Stimulated activated CD8-positive, alpha-beta memory T cell treated with anti-CD3 and anti-CD28 coated beads, Interleukin-12 subunit alpha, Interleukin-12 subunit beta, amount 100 ng/mL, for 1 hour (primary cell): ENCODE results near the gene C1orf74.

Experiments used
- DNase-seq: peaks from one replicate; pipeline ENCODE4 v3.0.0-alpha.2; 2020; ENCODE audit warnings: low read depth

The C1orf74 gene

DNA sequence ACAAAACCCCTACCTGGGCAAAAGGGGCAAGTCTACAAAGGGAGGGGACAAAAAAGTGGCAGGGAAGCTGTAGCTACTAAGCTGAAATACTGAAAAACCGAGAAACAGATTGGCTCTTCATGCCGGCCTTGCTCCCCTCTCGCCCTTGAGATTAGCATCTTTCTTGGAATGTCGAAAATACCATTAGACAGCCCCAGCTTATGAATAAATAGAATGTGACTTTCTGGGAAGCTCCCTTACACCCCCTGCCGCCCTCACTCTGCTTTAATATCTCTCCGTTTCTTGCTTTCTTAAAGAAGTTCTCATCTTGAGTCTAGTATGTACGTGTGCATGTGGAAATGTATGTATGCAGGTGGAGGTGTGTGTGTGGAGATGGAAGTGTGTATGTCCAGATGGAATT is 14.4 kb downstream of the C1orf74 start:
- no peak for DNase-seq

DNA sequence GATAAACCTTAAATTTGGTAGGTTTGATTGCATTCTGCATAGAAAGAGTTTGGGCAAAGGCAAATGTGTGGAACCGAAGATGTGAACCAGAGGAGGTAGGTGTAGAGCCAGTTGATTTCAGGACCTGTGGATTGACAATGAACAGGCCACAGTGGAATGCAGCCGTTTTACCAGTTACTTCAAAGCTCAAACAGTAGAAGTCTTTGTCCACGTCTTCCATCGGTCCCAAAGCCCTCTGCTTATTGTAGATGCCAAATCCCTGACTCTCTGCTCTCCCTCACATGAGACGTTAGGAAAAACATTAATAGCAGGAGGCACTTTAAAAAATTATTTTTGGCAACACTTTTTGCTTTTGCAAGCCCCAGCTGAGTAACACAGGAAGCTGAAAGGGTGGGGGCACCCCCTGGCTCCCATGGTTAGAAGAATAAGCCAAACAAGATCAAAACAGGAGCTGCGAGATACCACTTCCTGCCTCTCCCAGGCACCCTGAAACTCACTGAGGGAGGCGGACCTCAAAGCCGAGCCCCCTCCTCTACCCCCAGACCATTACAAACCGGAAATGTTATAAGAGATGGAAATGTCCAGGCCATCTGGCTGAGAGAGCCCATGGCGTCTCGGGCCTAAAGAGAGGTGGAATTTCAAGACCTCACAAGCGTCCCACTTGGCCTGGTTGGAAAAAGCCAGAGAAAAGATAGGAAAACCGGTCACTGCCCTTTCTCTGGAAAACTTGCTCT is 15.0 kb downstream of the C1orf74 start:
- peak; percentile 53 for DNase-seq

DNA sequence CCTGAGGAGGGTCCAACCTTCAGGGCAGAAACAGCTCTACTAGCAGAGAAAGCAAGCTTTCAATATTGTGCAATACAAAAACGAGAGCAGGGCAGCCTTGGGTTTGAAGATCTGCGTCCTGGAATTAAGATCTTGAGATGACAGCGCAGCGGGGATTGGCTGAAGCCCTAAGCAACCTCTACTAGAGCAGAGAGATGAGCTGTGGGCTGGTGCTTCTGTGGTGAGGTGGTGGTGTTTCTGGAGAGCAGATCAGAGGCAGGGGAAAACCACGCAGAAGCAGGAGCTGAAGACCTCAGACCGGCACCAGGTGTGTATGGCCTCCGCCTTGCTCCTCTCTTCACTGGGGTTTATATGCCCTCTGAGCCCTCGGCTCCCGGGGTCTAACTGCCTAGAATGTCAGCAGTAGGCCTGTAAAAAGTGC is 16.0 kb downstream of the C1orf74 start:
- DNase-seq, result peak; percentile 64

DNA sequence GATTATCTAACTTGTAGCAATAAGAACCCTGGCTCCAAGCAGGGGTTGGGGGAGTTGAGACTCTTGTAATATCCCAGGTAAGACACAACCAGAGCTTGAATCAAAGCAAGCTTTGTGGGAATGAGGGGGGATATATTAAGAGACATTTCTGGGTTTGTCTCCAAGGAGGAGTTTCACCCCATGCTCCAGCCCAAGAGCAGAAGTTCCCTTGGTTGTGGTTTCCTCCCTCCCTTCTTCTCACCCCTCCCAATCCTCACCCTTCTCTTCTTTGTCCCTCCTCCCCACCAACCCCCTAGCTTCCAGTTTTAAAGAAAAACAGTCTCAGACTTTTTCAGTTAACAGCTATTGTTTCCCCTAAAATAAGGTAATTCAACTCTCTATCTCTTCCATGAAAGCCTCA is 16.7 kb downstream of the C1orf74 start:
- DNase-seq, result no peak

DNA sequence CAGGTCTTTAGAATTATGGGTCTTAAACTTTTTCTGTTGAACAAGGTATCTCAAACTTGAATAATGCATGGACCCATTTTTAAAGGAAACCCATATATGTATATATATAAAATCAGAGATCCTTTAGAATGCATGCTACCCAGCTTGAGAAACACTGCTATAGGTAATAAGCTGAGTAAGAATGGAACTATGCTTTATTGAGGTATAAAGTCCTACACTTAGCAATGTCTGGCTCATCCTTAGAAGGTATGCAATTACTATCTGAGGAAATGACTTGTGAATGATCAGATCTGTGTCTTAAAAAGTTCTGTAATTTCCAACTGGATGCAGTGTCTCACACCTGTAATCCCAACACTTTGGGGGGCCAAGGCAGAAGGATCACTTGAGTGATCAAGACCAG is 17.3 kb downstream of the C1orf74 start:
- DNase-seq, result no peak

DNA sequence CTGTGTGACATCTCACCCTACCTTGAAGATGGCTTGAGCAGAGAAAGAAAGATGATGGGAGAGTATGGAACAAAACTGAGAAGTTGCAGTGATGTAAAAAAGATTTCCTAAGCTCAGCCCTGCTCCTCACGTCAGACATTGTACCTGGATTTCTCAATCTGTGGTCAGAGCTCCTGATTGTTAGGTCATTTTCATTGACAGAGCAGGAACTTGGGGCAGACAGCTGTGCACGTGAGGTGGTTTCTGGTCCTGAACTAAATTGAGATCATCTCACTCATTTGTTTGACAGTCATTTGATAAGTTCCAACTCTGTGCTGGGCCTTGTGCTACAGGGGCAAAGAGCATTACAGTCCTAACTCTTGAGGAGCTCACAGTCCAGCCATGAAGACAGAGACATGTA is 18.3 kb downstream of the C1orf74 start:
- DNase-seq, result no peak

DNA sequence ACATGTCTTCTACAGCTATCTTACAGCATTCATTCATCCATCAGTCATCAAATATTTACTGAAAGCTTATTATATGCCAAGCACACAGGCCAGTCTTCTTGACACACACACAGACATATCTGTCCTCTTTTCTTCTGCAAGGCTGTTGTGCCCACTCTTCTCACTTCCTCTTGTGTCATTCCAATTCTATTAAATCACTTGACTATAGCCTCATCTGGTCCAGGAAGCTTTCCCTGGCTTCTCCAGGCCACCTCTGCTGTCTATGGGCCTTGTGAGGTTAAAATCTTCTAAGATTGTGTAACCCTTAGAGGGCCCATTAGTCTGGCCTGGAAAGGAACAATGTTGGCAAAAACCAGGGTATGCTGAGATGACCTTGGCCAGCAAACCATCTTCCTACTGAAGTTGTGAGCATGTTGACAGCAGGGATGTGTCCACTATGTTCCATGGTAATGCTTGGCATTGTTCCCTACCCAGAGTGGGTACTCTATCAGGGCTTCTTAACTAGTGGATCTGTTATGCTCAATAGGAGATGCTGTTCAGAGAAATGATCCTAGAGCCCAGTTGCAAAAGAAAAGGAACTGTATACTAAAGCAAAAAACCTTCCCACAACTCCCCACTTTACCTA is 23.2 kb downstream of the C1orf74 start:
- DNase-seq, result no peak

DNA sequence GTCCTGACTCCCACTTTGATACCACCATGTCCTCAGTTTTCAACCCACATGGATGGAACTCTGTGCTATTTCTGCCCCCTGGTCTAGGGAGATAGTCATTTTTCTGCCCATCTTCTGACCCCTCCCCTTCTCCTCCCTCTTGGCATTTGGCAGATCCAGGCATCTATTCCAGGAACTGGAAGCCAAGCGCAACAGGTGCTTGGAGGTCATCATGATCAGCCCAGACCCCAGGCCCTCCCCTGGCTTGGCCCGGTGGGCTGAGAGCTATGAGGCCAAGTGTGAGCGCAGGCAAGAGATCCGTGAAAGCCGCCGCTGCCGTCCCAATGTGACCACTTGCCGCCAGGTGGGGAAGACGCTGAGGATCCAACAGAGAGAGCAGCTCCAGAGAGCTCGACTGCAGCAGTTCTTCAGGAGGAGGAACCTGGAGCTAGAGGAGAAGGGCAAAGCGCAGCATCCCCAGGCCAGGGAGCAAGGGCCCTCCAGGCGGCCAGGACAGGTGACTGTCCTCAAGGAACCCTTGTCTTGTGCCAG is 24.5 kb downstream of the C1orf74 start:
- DNase-seq, result no peak

DNA sequence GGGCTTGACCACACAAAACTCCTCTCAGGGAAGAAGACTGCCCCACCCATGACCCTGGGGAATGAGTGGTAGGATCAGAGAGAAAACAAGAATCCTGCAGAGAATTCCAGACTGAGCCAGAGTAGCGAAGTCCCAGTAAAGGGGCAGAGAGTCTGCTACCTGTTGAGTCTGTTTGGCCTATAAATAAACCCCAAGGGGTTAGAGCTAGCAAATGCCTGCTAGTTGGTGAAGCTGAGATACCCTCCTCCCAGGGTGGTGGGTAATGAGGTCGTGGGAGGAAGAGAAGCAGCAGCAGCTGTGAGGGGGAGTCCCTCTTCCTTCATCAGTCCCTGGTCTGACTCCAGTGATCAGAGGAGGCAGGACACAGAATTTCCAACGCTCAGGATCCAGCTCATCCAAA is 26.0 kb downstream of the C1orf74 start:
- DNase-seq, result no peak

DNA sequence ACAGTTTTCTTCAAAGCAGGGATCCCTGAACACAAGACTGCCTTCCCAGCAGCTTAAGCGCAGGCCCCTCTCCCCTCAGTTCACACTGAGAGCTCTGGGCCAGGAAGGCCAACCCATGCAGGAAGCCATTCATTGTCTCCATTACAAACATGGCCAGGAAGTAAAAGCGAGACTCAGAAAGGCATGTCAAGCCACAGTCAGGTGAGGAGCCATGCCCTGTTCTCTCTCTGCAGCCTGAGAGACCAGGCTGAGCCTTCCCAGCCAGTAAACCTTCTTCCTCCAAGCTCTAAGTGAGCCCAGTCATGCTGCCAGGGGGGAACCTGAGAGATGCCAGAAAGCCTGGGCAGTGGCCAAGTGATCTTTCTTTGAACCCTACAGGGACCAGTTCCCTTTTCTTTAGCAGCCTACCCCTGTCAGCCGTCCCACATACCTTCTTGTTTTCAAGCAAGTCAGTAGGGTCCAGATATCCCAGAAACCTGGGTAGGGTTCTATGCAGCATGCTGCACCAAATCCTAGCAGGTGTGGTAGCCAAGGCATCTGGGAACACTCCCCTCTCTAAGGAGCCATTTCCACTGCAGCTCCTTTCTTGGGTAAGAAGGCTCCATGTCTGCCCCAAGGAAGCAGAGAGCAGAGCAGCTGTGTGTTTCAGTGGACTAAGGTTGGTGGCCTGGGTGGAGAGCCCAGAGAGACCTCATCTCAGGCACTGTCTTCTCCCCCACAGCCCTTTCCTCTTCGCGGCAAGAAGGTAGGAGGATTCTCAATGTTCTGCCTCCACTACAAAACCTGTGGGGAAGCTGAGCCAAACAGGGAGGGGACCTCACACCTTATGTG is 27.5 kb downstream of the C1orf74 start:
- no peak for DNase-seq

DNA sequence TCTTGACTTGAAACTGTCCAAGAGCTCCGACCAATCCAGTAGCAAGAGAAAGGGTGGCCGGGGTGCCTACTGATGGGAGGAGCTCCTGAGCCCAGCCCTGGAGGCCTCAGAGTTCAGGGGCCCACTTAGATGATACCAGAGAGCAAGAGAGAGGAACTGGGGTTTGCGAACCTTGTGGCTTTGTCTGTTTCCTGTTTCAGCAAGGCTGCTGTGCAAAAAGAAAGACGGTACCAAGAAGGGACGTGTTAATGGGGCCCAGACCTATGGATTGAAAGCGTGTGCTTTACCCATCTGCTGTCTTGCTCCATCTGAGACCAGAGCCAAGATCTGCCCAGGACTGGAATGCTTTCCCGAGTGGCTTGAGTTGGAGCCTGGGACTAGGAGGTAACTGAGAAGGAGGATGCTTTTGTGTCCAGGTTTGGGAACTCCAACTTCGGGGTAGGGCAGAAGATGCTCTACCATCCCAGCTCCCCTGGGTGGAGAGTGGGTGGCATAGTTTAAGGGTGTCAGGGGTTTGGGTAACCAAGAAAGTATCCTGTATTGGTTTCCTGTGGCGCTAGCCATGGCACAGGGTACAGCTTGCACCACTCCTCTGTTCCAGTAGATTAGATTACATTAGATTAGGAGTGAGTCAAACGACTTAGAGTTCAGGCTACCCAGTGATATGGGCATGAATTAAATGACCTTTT is 28.3 kb downstream of the C1orf74 start, which contains the start of gene TRAF3IP3:
Gene TRAF3IP3 (plus strand): TSS at position 128 of the 689 bp plus-strand sequence. CDS start 3,987 bp downstream, outside the sequence.
- DNase-seq, result peak; percentile 64

DNA sequence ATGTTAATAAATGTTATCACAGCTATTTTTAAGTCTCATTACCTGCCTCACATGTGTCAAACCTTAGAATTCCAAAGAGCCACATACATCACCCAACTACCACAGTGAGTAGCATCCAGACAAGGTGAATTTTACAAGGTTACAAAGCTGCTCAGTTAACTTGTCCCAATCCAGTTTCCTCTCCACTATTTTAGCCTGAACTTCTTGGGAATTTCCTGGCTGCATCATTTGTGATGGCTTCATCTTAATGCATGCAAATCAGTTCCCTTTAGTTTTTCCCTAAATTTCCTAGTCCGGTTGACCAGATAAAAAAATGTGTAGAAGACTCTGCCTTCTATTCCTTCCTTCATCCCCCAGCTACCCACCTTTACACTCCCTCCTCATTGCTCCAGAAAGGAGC is 29.1 kb downstream of the C1orf74 start:
- DNase-seq, result no peak

DNA sequence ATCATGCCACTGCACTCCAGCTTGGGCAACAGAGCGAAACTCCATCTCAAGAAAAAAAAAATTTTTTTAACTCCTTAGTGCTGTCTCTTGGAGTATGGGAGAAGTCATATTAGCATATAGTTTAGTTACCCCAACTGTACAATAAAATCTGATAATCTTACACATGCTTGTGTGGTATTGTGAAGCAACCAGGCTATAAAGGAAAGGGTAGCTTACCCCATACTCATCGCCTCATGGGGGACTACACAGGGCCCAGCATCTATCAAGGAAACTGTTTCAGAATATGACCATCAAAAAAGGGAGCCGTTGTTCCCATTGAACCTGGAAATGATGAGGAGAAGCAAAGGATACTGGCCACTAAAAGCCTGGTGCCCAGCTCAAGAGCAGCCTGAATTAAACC is 31.5 kb downstream of the C1orf74 start:
- DNase-seq, result no peak

DNA sequence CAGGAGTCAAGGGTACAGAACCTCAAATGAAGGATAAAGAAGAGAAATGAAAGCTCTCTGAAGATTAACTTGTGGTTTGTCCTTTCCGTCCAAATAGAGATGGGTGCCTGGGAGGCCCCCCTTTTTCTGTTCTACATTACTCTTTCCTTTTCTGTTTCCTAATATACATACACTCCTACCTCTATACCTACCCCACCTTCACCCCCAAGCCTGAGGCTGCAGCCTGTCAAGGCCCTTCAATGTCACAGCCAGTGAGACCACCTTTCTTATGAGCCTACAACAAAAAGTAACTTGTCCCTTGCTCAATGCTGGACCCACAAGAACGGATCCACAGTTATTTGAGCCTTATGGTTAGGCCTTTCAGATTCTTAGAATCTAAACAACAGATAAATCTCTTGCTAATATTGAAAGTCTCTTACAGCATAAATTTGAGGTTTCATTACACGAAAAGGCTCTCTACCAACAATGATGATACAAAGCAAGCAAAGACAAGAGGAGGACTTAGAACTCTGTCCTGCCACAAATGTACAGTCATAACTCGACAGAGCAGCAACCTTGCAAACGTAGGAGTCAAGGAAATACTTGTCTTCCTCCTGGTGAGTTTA is 32.6 kb downstream of the C1orf74 start:
- no peak for DNase-seq

DNA sequence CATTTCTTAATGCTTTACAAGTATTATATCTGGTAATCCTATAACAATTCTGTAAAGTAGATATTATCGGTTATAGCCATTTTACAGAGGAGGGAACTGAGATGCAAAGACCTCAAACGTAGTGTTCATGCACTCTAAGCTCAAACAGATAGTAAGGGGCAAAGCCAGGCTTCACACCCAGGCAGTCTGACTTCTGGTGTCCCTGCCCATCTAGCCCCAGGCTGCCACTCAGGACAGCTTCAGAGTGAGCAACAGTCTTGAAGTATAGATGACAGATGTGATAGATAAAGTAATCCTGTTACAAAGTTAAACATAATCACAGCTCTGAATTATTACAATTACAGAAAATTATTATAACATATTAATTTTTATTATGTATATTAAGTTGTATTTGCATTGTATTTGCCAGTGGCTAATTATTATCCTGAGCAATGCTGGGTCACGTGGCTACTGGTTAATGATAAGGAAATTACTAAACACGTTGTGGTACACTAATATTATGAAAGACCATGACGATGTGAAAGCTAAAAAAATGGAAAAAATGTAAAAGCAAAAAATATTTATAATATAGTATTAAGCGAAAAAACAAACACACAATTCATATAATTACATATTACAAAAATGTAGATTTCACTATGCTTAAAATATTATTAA is 34.6 kb downstream of the C1orf74 start:
- no peak for DNase-seq

DNA sequence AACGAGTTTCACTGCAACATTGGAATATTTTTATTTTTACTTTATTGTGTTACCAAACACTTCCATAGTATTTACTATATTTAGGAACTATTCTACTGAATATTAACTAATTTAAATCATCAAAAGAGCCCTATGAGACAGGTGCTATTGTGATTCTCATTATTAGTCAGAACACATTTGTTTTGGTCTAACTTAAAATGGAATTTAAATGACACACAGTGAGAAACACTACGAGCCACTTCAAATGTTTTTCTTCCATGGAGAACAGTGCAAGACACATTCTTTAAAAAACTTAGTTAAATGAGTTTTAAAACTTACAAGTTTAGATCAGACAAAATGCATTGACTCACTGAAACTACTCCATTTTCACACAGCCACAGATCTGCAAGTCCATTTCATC is 35.2 kb downstream of the C1orf74 start:
- DNase-seq, result no peak

DNA sequence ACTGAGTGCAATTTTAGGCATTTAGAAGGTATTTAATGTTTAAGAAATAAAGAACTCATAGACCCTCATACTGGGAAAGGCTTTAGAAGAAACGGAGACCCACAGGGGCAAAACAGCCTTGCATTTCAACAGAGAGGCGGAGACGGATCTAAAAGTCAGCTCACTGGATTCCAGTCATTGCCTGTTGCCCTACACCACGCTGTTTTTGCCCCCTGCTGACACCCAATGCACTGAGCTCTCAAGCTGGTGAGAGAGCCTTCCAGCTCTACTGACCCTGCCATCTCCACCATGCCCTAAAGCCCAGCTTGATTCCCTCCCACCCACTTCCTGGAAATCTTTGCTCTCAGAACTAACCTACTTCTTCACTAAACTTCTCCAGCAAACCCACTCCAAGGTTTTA is 35.7 kb downstream of the C1orf74 start:
- no peak for DNase-seq

DNA sequence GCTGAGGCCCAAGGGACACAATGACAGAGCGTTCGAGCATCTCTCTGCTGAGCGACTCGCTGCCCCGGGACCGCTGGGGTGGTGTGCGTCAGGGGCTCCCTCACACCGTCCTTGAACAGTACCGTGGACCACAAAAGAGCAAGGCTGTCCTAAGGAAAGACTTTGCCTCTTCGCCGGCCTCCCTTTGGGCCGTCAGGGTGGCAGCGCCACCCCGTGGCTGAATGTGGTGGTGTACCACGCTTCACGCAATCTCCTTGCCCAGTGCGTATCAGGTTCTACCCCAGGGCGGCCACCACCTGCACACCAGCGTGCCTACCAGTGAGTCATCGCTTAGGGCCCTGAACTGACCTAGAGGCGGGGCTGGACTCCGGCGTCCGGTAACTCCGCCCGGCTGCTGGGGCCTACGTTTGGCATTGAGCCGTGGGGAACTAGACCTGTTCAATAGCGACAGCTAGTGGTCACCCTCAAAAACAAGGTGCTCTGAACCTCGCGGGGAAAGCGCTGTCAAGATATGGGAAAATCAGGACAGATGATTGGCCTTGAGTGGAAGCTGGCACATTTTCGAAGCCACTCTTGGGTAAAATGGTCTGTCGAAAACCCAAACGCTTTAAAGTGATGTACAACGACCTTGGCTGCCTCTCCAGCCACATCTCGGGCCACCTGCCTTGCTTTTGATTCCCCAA is 36.6 kb downstream of the C1orf74 start:
- peak; percentile 68 for DNase-seq

DNA sequence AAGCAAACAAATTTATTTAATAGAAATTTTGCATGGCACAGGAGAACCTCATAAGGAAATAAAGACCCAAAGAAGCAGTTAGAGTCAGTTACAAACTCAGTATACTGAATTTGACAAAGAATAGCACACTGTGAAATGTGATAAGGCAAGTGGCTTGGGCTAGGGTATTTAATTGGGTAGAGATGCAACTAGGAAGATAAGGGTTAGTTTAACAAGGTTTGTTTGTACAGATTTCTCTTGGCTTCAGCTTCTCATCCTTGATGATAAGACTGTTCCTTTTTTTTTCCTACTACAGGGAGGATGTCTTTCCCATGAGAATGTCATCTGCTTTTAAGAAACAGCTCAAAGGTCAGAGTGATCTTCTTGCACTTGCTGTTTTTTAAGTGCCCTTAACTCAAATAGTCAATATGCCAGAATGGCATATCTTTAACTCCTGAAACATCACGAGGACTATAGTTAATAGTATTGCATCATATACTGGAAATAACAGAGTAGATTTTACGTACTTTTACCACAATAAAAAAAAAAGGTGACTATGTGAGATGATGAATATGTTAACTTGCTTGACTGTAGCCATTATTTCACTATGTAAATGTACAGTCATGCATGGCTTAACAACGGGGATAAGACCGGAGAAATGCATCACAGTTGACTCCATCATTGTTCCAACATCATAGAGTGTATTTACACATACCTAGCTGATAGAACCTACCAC is 37.8 kb downstream of the C1orf74 start:
- DNase-seq, result no peak

DNA sequence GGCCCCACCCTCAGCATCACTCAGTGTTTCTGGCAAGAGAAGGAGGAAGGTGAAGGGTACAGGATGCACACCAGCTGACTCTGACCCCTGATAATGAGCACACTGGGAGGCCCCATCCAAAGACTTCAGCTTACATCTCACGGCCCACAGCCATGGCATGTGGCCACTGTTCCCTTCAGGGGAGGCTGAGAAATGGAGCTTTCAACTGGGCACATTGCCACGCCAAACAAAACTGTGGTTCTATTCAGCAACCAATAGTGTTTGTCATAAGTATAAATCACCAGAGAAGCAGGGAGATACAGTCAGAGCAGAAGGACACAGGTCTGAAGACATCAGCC is 41.2 kb downstream of the C1orf74 start:
- DNase-seq, result no peak
